ENCODE measurements around the gene ATXN7L1. TPM values are rescaled to one million over a fixed set of nuclear protein-coding genes. Genes with fewer than 3 reads are reported as not detected.

Gene ATXN7L1
- polyA plus RNA-seq, 1 experiment, result 2.7 TPM

- DNase-seq (ENCODE audit: low read depth), result no peak
- H3K4me3 ChIP-seq (ENCODE audit: low read depth, low read length), result no peak overlapping the region
- H3K36me3 ChIP-seq (ENCODE audit: control insufficient read depth, insufficient read depth, low read length), result peaks cover 1% of the 10 kb centered on the region; the same call in 1 of the 2 replicates
- ChIA-PET POLR2A (interaction anchor here (0.6 kb wide), 1 partner anchor 888 kb away, joined by 7 read pairs; no protein-coding TSS in a partner anchor), CTCF (no interaction called here)
- H3K27me3 ChIP-seq (ENCODE audit: control insufficient read depth, insufficient read depth, low read length), result no peaks in the 10 kb centered on the region
- TF ChIP-seq CTCF (IDR thresholded peaks at IDR 0.05; ENCODE audit: insufficient read depth, low read depth, low read length), result no peak
Observed at GRCh38 chr7:105612806-105613205, 263.6 kb downstream of the ATXN7L1 start.

- no peaks in the 10 kb centered on the region for H3K27me3 ChIP-seq (ENCODE audit: control insufficient read depth, insufficient read depth, low read length)
- ChIA-PET CTCF (no interaction called here), POLR2A (no interaction called here)
- H3K36me3 ChIP-seq (ENCODE audit: control insufficient read depth, insufficient read depth, low read length), result peaks cover 1% of the 10 kb centered on the region; the same call in 1 of the 2 replicates
- no peak overlapping the region for H3K4me3 ChIP-seq (ENCODE audit: low read depth, low read length)
- no peak for DNase-seq (ENCODE audit: low read depth)
- no peak for TF ChIP-seq CTCF (IDR thresholded peaks at IDR 0.05; ENCODE audit: insufficient read depth, low read depth, low read length)
Observed at GRCh38 chr7:105611856-105612775, 264.3 kb downstream of the ATXN7L1 start.

- no peak for DNase-seq (ENCODE audit: low read depth)
- ChIA-PET CTCF (interaction anchor here (0.9 to 1.1 kb wide), 2 partner anchors 12 to 27 kb away, joined by 3 read pairs; no protein-coding TSS in a partner anchor), POLR2A (no interaction called here)
Observed at GRCh38 chr7:105610165-105610930, 266.1 kb downstream of the ATXN7L1 start.

GRCh38 chr7:105602325-105603305 is 273.8 kb downstream of the ATXN7L1 start:
- no peak for DNase-seq (ENCODE audit: low read depth)
- no peaks in the 10 kb centered on the region; the same call in none of the 2 replicates for H3K27me3 ChIP-seq (ENCODE audit: control insufficient read depth, insufficient read depth, low read length)
- no peak for TF ChIP-seq CTCF (IDR thresholded peaks at IDR 0.05; ENCODE audit: insufficient read depth, low read depth, low read length)
- H3K4me3 ChIP-seq (ENCODE audit: low read depth, low read length), result no peak overlapping the region
- CTCF ChIA-PET, result interaction anchor here (0.6 to 1.4 kb wide), 3 partner anchors 12 to 38 kb away, joined by 3 to 4 read pairs (median 4); no protein-coding TSS in a partner anchor
- POLR2A ChIA-PET, result no interaction called here
- peaks cover 1% of the 10 kb centered on the region; the same call in 1 of the 2 replicates for H3K36me3 ChIP-seq (ENCODE audit: control insufficient read depth, insufficient read depth, low read length)

More at GRCh38 chr7:105610165-105610930, 266.1 kb downstream of the ATXN7L1 start:
- Histone ChIP-seq H3K36me3 (ENCODE audit: control insufficient read depth, insufficient read depth, low read length) (peaks cover 1% of the 10 kb centered on the region), H3K4me3 (ENCODE audit: low read depth, low read length) (no peak overlapping the region), H3K27me3 (ENCODE audit: control insufficient read depth, insufficient read depth, low read length) (no peaks in the 10 kb centered on the region)
- no peak for TF ChIP-seq CTCF (IDR thresholded peaks at IDR 0.05; ENCODE audit: insufficient read depth, low read depth, low read length)

All from BJ (cell line).